HepG2 (cell line): ENCODE measurements around the gene B3GNT2.
"Not testable (repeated sequence)": the region's sequence is repeated elsewhere in the genome, so short reads cannot be mapped to it uniquely, and the experiment has no call there.

ENCODE experiments used
- AHR ChIP-seq: IDR thresholded peaks from 2 replicates; pipeline ENCODE4 v1.6.1; 2018; ENCODE audit warnings: missing genetic modification reagents, missing compliant biosample characterization
- CREM ChIP-seq, 2 experiments: sonication (generic) in 1 of 2; formaldehyde crosslinking in 1 of 2; IDR thresholded peaks; 2 replicates each; pipeline versions ENCODE4 v1.4.0 to v1.6.1; 2016 to 2020; ENCODE audit warnings: antibody characterized with exemption in 1 of 2, mild to moderate bottlenecking in 1 of 2, missing genetic modification reagents in 1 of 2
- EZH2 ChIP-seq: conservative IDR thresholded peaks from 2 replicates; pipeline ENCODE4 v1.6.1; 2012; ENCODE audit warnings: mild to moderate bottlenecking, low read depth, low read length, moderate library complexity
- JUND ChIP-seq: sonication (generic); formaldehyde crosslinking; IDR thresholded peaks from 2 replicates; pipeline ENCODE4 v1.8.0; 2022; ENCODE audit warnings: mild to moderate bottlenecking, missing genetic modification reagents
- KAT2B ChIP-seq: fragments of 150-350 bp; IDR thresholded peaks from 2 replicates; pipeline ENCODE4 v1.6.1; 2014; ENCODE audit warnings: low read depth, low read length, borderline replicate concordance
- MAFF ChIP-seq: IDR thresholded peaks from 2 replicates; pipeline ENCODE4 v1.6.1; 2011; ENCODE audit warnings: low read depth, low read length, improper control_type of control experiment
- MTF2 ChIP-seq: sonication (generic); formaldehyde crosslinking; IDR thresholded peaks from 2 replicates; pipeline ENCODE4 v1.5.0; 2020; ENCODE audit warnings: missing genetic modification reagents, borderline replicate concordance
- NCOA1 ChIP-seq: sonication (generic); formaldehyde crosslinking; IDR thresholded peaks from 2 replicates; pipeline ENCODE4 v1.9.0; 2021; ENCODE audit warnings: missing genetic modification reagents
- POLR2A ChIP-seq, 2 experiments: IDR thresholded peaks; 2 replicates each; pipeline ENCODE4 v1.6.1; 2011; ENCODE audit warnings: low read depth in 2 of 2, low read length in 2 of 2, mild to moderate bottlenecking in 1 of 2, moderate library complexity in 1 of 2; ENCODE audit not compliant: insufficient read depth in 1 of 2
- SPEN ChIP-seq: sonication (generic); formaldehyde crosslinking; IDR thresholded peaks from 2 replicates; pipeline ENCODE4 v1.5.1; 2020; ENCODE audit warnings: low read depth, mild to moderate bottlenecking, missing genetic modification reagents
- ZBTB26 ChIP-seq: IDR thresholded peaks from 2 replicates; pipeline ENCODE4 v1.6.1; 2016; ENCODE audit warnings: missing compliant biosample characterization, missing genetic modification reagents, borderline replicate concordance
- ZFP41 ChIP-seq: sonication (generic); formaldehyde crosslinking; IDR thresholded peaks from 2 replicates; pipeline ENCODE4 v1.4.0; 2020; ENCODE audit warnings: mild to moderate bottlenecking, missing genetic modification reagents, borderline replicate concordance
- ZNF275 ChIP-seq: sonication (generic); formaldehyde crosslinking; IDR thresholded peaks from 2 replicates; pipeline ENCODE4 v1.8.0; 2022; ENCODE audit warnings: missing genetic modification reagents, mild to moderate bottlenecking, inconsistent platforms, borderline replicate concordance
- ZNF326 ChIP-seq: sonication (generic); formaldehyde crosslinking; IDR thresholded peaks from 2 replicates; pipeline ENCODE4 v1.4.0; 2020; ENCODE audit warnings: missing genetic modification reagents, borderline replicate concordance

- TF ChIP-seq MAFF; POLR2A (IDR thresholded peaks at IDR 0.05; ENCODE audit: insufficient read depth in 1 of 2, low read depth in 2 of 2, low read length in 2 of 2); ZNF275 (CRISPR knock-in tag); KAT2B; NCOA1; EZH2; MTF2 (CRISPR knock-in tag); ZBTB26; JUND (CRISPR knock-in tag); AHR; ZFP41 (CRISPR knock-in tag); CREM (IDR thresholded peaks at IDR 0.05); CREM (CRISPR knock-in tag; IDR thresholded peaks at IDR 0.05); SPEN (CRISPR knock-in tag); ZNF326 (CRISPR knock-in tag): not testable (repeated sequence)
Observed at GRCh38 chr2:62268681-62269188, 72.8 kb downstream of the B3GNT2 start.
